GM23248 (cell line): Measurements from ENCODE around the gene PKP1.

Experiments
- EZH2 ChIP-seq: fragments of 200-600 bp; sonication (generic); IDR thresholded peaks from 2 replicates; pipeline ENCODE4 v1.6.1; 2018; ENCODE audit warnings: antibody characterized with exemption, mild to moderate bottlenecking; ENCODE audit not compliant: insufficient read depth, poor library complexity, severe bottlenecking
- EZH2phosphoT487 ChIP-seq: fragments of 200-600 bp; sonication (generic); IDR thresholded peaks from 2 replicates; pipeline ENCODE4 v1.6.1; 2018; ENCODE audit warnings: antibody characterized with exemption, moderate library complexity, mild to moderate bottlenecking, low read depth; ENCODE audit not compliant: insufficient read depth

GRCh38 chr1:201317551-201317950 is 34.2 kb downstream of the PKP1 start:
- TF ChIP-seq EZH2 (no peak), EZH2phosphoT487 (no peak)
